DND-41 (cell line): Measurements from ENCODE around the gene HCCS.

Source experiments
- ATAC-seq: fragments of 200-7000 bp; cut with Tn5 transposase; 3 replicates; pipeline ENCODE4 v1.9.1; 2021; ENCODE audit warnings: low read depth; ENCODE audit not compliant: insufficient read depth
- DNase-seq: peaks from one replicate; pipeline ENCODE4 v3.0.0-alpha.2; 2020
- H2AFZ ChIP-seq: 2 replicates; pipeline ENCODE4 v1.6.0; 2012; ENCODE audit warnings: low read depth, low read length
- H3K27ac ChIP-seq: 2 replicates; pipeline ENCODE4 v1.5.1; 2012; ENCODE audit warnings: low read length, inconsistent platforms
- H3K27me3 ChIP-seq: fragments of 200-600 bp; sonication (generic); 2 replicates; pipeline ENCODE4 v1.6.0; 2012; ENCODE audit warnings: low read length, mild to moderate bottlenecking, inconsistent platforms; ENCODE audit not compliant: insufficient read depth, poor library complexity
- H3K36me3 ChIP-seq: 2 replicates; pipeline ENCODE4 v1.5.1; 2012; ENCODE audit warnings: low read length, inconsistent platforms; ENCODE audit not compliant: insufficient read depth
- H3K4me1 ChIP-seq: 2 replicates; pipeline ENCODE4 v1.5.1; 2012; ENCODE audit warnings: mild to moderate bottlenecking, low read length; ENCODE audit not compliant: insufficient read depth
- H3K4me2 ChIP-seq: 2 replicates; pipeline ENCODE4 v1.6.0; 2012; ENCODE audit warnings: mild to moderate bottlenecking, moderate library complexity, low read length, inconsistent platforms; ENCODE audit not compliant: insufficient read depth
- H3K4me3 ChIP-seq, 2 experiments: fragments of 200-600 bp in 1 of 2; shearing (Covaris generic) in 1 of 2; 2 replicates each; pipeline ENCODE4 v1.5.1; 2012 to 2016; ENCODE audit warnings: inconsistent platforms in 2 of 2, low read length in 2 of 2, mild to moderate bottlenecking in 2 of 2, low read depth in 1 of 2, moderate library complexity in 1 of 2
- H3K79me2 ChIP-seq: 2 replicates; pipeline ENCODE4 v1.6.0; 2012; ENCODE audit warnings: low read length, inconsistent platforms; ENCODE audit not compliant: insufficient read depth
- H3K9ac ChIP-seq: 2 replicates; pipeline ENCODE4 v1.6.0; 2012; ENCODE audit warnings: low read depth, mild to moderate bottlenecking, inconsistent platforms, low read length, moderate library complexity
- H3K9me3 ChIP-seq: 2 replicates; pipeline ENCODE4 v1.5.1; 2012; ENCODE audit warnings: low read length, moderate library complexity, mild to moderate bottlenecking, inconsistent platforms; ENCODE audit not compliant: insufficient read depth, severe bottlenecking
- H4K20me1 ChIP-seq: 2 replicates; pipeline ENCODE4 v1.6.0; 2012; ENCODE audit warnings: low read length; ENCODE audit not compliant: insufficient read depth
- CTCF ChIP-seq: IDR thresholded peaks from 2 replicates; pipeline ENCODE4 v1.5.1; 2012; ENCODE audit warnings: borderline replicate concordance, low read length, moderate library complexity, mild to moderate bottlenecking; ENCODE audit not compliant: poor library complexity, severe bottlenecking; ENCODE audit errors: extremely low read depth
- EZH2 ChIP-seq: IDR thresholded peaks from 3 replicates; pipeline ENCODE4 v1.6.1; 2012; ENCODE audit warnings: borderline replicate concordance, low read depth, mild to moderate bottlenecking, moderate library complexity, low read length, inconsistent platforms; ENCODE audit not compliant: severe bottlenecking

The HCCS gene

GRCh38 chrX:11148401-11148800 lies 37.3 kb downstream of the HCCS start:
- no peak for TF ChIP-seq EZH2
- no peak for TF ChIP-seq CTCF
- Histone ChIP-seq H3K27me3 (no peaks in the 10 kb centered on the region), H2AFZ (no peak overlapping the region), H3K4me2 (no peak overlapping the region), H3K4me3 (no peak overlapping the region), H3K4me1 (peaks cover 5% of the 10 kb centered on the region; the same call in 1 of the 2 replicates), H3K36me3 (no peaks in the 10 kb centered on the region), H3K9me3 (no peaks in the 10 kb centered on the region), H4K20me1 (no peaks in the 10 kb centered on the region), H3K79me2 (no peaks in the 10 kb centered on the region), H3K27ac (no peak overlapping the region), H3K9ac (no peak overlapping the region)
- DNase-seq (no peak), ATAC-seq (no peak)

GRCh38 chrX:11151799-11152559 lies 40.8 kb downstream of the HCCS start:
- Histone ChIP-seq H3K4me2 (no peak overlapping the region), H3K4me1 (no peaks in the 10 kb centered on the region), H3K79me2 (no peaks in the 10 kb centered on the region), H3K27me3 (no peaks in the 10 kb centered on the region), H3K36me3 (no peaks in the 10 kb centered on the region), H3K9me3 (no peaks in the 10 kb centered on the region), H4K20me1 (no peaks in the 10 kb centered on the region), H3K9ac (no peak overlapping the region), H3K27ac (no peak overlapping the region), H2AFZ (no peak overlapping the region), H3K4me3 (no peak overlapping the region)
- TF ChIP-seq CTCF: no peak
- ATAC-seq (no peak), DNase-seq (no peak)

GRCh38 chrX:11159149-11159548 lies 48.0 kb downstream of the HCCS start:
- Histone ChIP-seq H3K4me2 (no peak overlapping the region), H3K4me3 (no peak overlapping the region), H3K79me2 (no peaks in the 10 kb centered on the region), H3K9ac (no peak overlapping the region), H3K27ac (no peak overlapping the region), H3K27me3 (no peaks in the 10 kb centered on the region), H3K36me3 (no peaks in the 10 kb centered on the region), H4K20me1 (no peaks in the 10 kb centered on the region), H3K4me1 (no peaks in the 10 kb centered on the region), H2AFZ (no peak overlapping the region), H3K9me3 (no peaks in the 10 kb centered on the region)
- TF ChIP-seq EZH2: no peak
- no peak for TF ChIP-seq CTCF
- no peak for DNase-seq
- no peak for ATAC-seq

GRCh38 chrX:11164433-11164832 lies 53.3 kb downstream of the HCCS start:
- no peak for DNase-seq
- no peaks in the 10 kb centered on the region for H3K36me3 ChIP-seq
- no peaks in the 10 kb centered on the region for H3K9me3 ChIP-seq
- no peaks in the 10 kb centered on the region for H4K20me1 ChIP-seq
- no peak overlapping the region for H3K9ac ChIP-seq
- no peak overlapping the region for H3K27ac ChIP-seq
- no peak overlapping the region for H2AFZ ChIP-seq
- no peaks in the 10 kb centered on the region for H3K79me2 ChIP-seq
- ATAC-seq: no peak
- no peaks in the 10 kb centered on the region for H3K27me3 ChIP-seq
- no peaks in the 10 kb centered on the region for H3K4me1 ChIP-seq
- TF ChIP-seq EZH2 (no peak), CTCF (no peak)
- H3K4me2 ChIP-seq: no peak overlapping the region
- H3K4me3 ChIP-seq: no peak overlapping the region
